OCI-LY1 (cell line): Measurements from ENCODE around the gene SLC1A4.

Experiments used
- CTCF ChIP-seq: fragments of 200-600 bp; sonication (generic), shearing (Covaris generic); IDR thresholded peaks from 2 replicates; pipeline ENCODE4 v1.5.1; 2017; ENCODE audit warnings: mild to moderate bottlenecking, antibody characterized with exemption, low read length, moderate library complexity, mixed read lengths
- EZH2 ChIP-seq: fragments of 200-600 bp; sonication (generic), shearing (Covaris generic); IDR thresholded peaks from 2 replicates; pipeline ENCODE4 v1.8.0; 2017; ENCODE audit warnings: borderline replicate concordance, mixed run types, mild to moderate bottlenecking, antibody characterized with exemption, low read length, moderate library complexity, mixed read lengths

GRCh38 chr2:65037178-65037577, 48.0 kb downstream of the SLC1A4 start:
- no peak for TF ChIP-seq EZH2
- no peak for TF ChIP-seq CTCF
